B cell (primary cell): ENCODE data around the gene SARS2. TPM values are rescaled to one million over a fixed set of nuclear protein-coding genes. Genes with fewer than 3 reads are reported as not detected.

Experiments used
- ATAC-seq: fragments of 200-7000 bp; cut with Tn5 transposase; one replicate; pipeline ENCODE4 v1.10.0; 2021; ENCODE audit warnings: low read depth, mild to moderate bottlenecking, moderate number of reproducible peaks, moderate library complexity
- CTCF ChIA-PET: fragments of 350-600 bp; sonication (Branson Sonifier 250); formaldehyde crosslinking; loops from one replicate; lab custom pipeline; 2021; ENCODE audit warnings: antibody characterized with exemption, inconsistent platforms; lab: Charles Lee
- POLR2A ChIA-PET: fragments of 350-600 bp; sonication (Branson Sonifier 250); formaldehyde crosslinking; loops from one replicate; lab custom pipeline; 2021; ENCODE audit warnings: antibody characterized with exemption; lab: Charles Lee
- DNase-seq: peaks from one replicate; pipeline ENCODE4 v3.0.0; 2013
- H2AFZ ChIP-seq: 2 replicates; pipeline ENCODE4 v1.6.1; 2012; ENCODE audit warnings: mild to moderate bottlenecking, low read depth, low read length; ENCODE audit not compliant: insufficient read depth, poor library complexity, severe bottlenecking
- H3K27ac ChIP-seq, 2 donors: 1 replicate in 1 of 2; 2 replicates in 1 of 2; pipeline ENCODE4 v1.5.1; 2012 to 2013; ENCODE audit warnings: low read length in 2 of 2, mild to moderate bottlenecking in 2 of 2, moderate library complexity in 1 of 2
- H3K27me3 ChIP-seq, 4 experiments: fragments of 200-600 bp in 1 of 4; sonication (generic) in 1 of 4; replicated peaks in 1 of 4; 1 replicate in 2 of 4; 2 replicates in 2 of 4; pipeline versions ENCODE4 v1.6.1 to v1.7.0; 2013 to 2016; ENCODE audit warnings: low read length in 3 of 4, mild to moderate bottlenecking in 2 of 4, mixed read lengths in 1 of 4, moderate library complexity in 1 of 4; ENCODE audit not compliant: insufficient read depth in 4 of 4, control insufficient read depth in 3 of 4; ENCODE audit errors: control extremely low read depth in 1 of 4
- H3K36me3 ChIP-seq, 2 experiments: replicated peaks in 1 of 2; 1 replicate in 1 of 2; 2 replicates in 1 of 2; pipeline versions ENCODE4 v1.6.1 to v1.7.1; 2013; ENCODE audit warnings: low read length in 1 of 2; ENCODE audit not compliant: insufficient read depth in 2 of 2, control insufficient read depth in 1 of 2; ENCODE audit errors: control extremely low read depth in 1 of 2, extremely low read depth in 1 of 2
- H3K4me1 ChIP-seq, 2 donors: fragments of 200-600 bp in 1 of 2; sonication (generic) in 1 of 2; 1 replicate in 1 of 2; 2 replicates in 1 of 2; pipeline versions ENCODE4 v1.5.1 to v1.6.1; 2013 to 2017; ENCODE audit warnings: low read length in 2 of 2; ENCODE audit not compliant: control insufficient read depth in 2 of 2, insufficient read depth in 2 of 2
- H3K4me2 ChIP-seq: replicated peaks from 2 replicates; pipeline ENCODE3; 2012; ENCODE audit warnings: mild to moderate bottlenecking, low read depth, low read length; ENCODE audit not compliant: poor library complexity, severe bottlenecking
- H3K4me3 ChIP-seq, 5 experiments: fragments of 200-600 bp in 1 of 5; sonication (generic) in 1 of 5; 1 replicate in 3 of 5; 2 replicates in 2 of 5; pipeline versions ENCODE4 v1.5.1 to v1.7.0; 2011 to 2016; ENCODE audit warnings: low read length in 4 of 5, mild to moderate bottlenecking in 4 of 5, low read depth in 2 of 5, control low read depth in 1 of 5, moderate library complexity in 1 of 5; ENCODE audit not compliant: insufficient read depth in 1 of 5; ENCODE audit errors: control extremely low read depth in 1 of 5, extremely low read depth in 1 of 5
- H3K79me2 ChIP-seq: fragments of 200-600 bp; sonication (generic); one replicate; pipeline ENCODE4 v1.6.0; 2016; ENCODE audit warnings: low read length; ENCODE audit not compliant: control insufficient read depth, insufficient read depth
- H3K9ac ChIP-seq: fragments of 200-600 bp; sonication (generic); 2 replicates; pipeline ENCODE4 v1.6.1; 2017; ENCODE audit warnings: mild to moderate bottlenecking, low read length, moderate library complexity
- H3K9me3 ChIP-seq, 3 donors: one replicate each; pipeline versions ENCODE4 v1.6.1 to v1.7.1; 2013; ENCODE audit warnings: low read length in 2 of 3; ENCODE audit not compliant: control insufficient read depth in 2 of 3, insufficient read depth in 1 of 3; ENCODE audit errors: control extremely low read depth in 1 of 3
- H4K20me1 ChIP-seq: 2 replicates; pipeline ENCODE4 v1.6.0; 2012; ENCODE audit warnings: mild to moderate bottlenecking, low read length; ENCODE audit not compliant: insufficient read depth, control insufficient read depth, poor library complexity, severe bottlenecking
- H3K27ac Mint-ChIP-seq: one replicate; pipeline ENCODE4 v1.8.0; 2021; ENCODE audit warnings: mixed read lengths
- H3K27me3 Mint-ChIP-seq: one replicate; pipeline ENCODE4 v1.8.0; 2021; ENCODE audit warnings: mixed read lengths
- H3K4me1 Mint-ChIP-seq: one replicate; pipeline ENCODE4 v1.8.0; 2021; ENCODE audit warnings: mixed read lengths
- H3K4me3 Mint-ChIP-seq: one replicate; pipeline ENCODE4 v1.8.0; 2021; ENCODE audit warnings: mixed read lengths
- H3K9me3 Mint-ChIP-seq: one replicate; pipeline ENCODE4 v1.8.0; 2022; ENCODE audit warnings: mixed read lengths; ENCODE audit not compliant: insufficient read depth
- CTCF ChIP-seq: fragments of 200-600 bp; IDR thresholded peaks from one replicate; pipeline ENCODE4 v1.8.0; 2022; ENCODE audit warnings: antibody characterized with exemption, mild to moderate bottlenecking
- EZH2 ChIP-seq: IDR thresholded peaks from 2 replicates; pipeline ENCODE4 v1.6.1; 2012; ENCODE audit warnings: borderline replicate concordance, low read depth, mild to moderate bottlenecking, moderate library complexity, low read length; ENCODE audit not compliant: insufficient read depth, poor library complexity, severe bottlenecking
- WGBS: methylation state at CpG from one replicate; pipeline ENCODE4 v1.1.5; 2013; ENCODE audit warnings: missing lambda C conversion rate; ENCODE audit not compliant: insufficient coverage; 5-methylcytosine and 5-hydroxymethylcytosine counted together
- intact Hi-C: fragments of 100-400 bp; cut with micrococcal nuclease; formaldehyde crosslinking; loops from one replicate; pipeline ENCODE4 v1.10.0; 2022
- polyA plus RNA-seq: library from polyadenylated mRNA; depleted of rRNA; stranded (reverse); fragments of >200 nt; gene quantifications from 2 replicates; pipeline ENCODE4 v1.2.3, GENCODE V29; 2012
- total RNA-seq, 2 donors: library from RNA; stranded (reverse); fragments of 120-200 nt in 1 of 2; gene quantifications; 1 replicate in 1 of 2; 2 replicates in 1 of 2; pipeline versions ENCODE4 v1.2.3 to v1.2.4, GENCODE V29; 2013 to 2022

Gene SARS2
- total and polyA plus RNA-seq, 2 donors (not counting 1 experiment from before 2014, with no cell fraction given) = 38.1 to 65.9 TPM

GRCh38 chr19:38900743-38901190 lies 29.8 kb downstream of the SARS2 start:
- intact Hi-C loops = no loop called here
- TF ChIP-seq CTCF (no peak), EZH2 (no peak)
- DNase-seq = no peak
- CTCF ChIA-PET = interaction anchor here (0.5 to 2.5 kb wide), 8 partner anchors 13 to 498 kb away, joined by 3 to 29 read pairs (median 4); partner anchors contain the start of genes ECH1, FAM98C, MRPS12 and SARS2
- H3K4me1 Mint-ChIP-seq = peaks cover 35% of the 10 kb centered on the region
- peak overlapping the region; percentile 94 for H3K9ac ChIP-seq
- H3K27me3 ChIP-seq = no peaks in the 10 kb centered on the region
- peaks cover 11% of the 10 kb centered on the region for H4K20me1 ChIP-seq
- H3K27ac Mint-ChIP-seq = peak overlapping the region; percentile 44
- H3K4me3 ChIP-seq = peak overlapping the region in 2 of 5 experiments; percentile 94 to 95
- no peaks in the 10 kb centered on the region for H3K27me3 Mint-ChIP-seq
- POLR2A ChIA-PET = interaction anchor here (0.6 to 1.9 kb wide), 5 partner anchors 49 to 282 kb away, joined by 3 to 13 read pairs (median 7); partner anchors contain the start of genes EIF3K and MAP4K1
- H3K4me2 ChIP-seq = peak overlapping the region; percentile 83
- H3K9me3 ChIP-seq = peaks cover 0 to 4% (median 0%) of the 10 kb centered on the region in 3 donors
- peaks cover 0 to 17% of the 10 kb centered on the region in 2 experiments for H3K36me3 ChIP-seq
- 67% methylated on average over 1 of the region's 3 CpGs for WGBS
- no peak overlapping the region for H2AFZ ChIP-seq
- H3K79me2 ChIP-seq = peaks cover 91% of the 10 kb centered on the region
- H3K4me1 ChIP-seq = peaks cover 20 to 28% of the 10 kb centered on the region in 2 donors
- peak overlapping the region; percentile 78 for H3K4me3 Mint-ChIP-seq
- peak overlapping the region; percentile 89 to 99 for H3K27ac ChIP-seq
- ATAC-seq = no peak
- no peaks in the 10 kb centered on the region for H3K9me3 Mint-ChIP-seq

GRCh38 chr19:38900202-38900629 lies 30.3 kb downstream of the SARS2 start:
- peak overlapping the region; percentile 69 for H2AFZ ChIP-seq
- no peak for DNase-seq
- H3K27me3 ChIP-seq = no peaks in the 10 kb centered on the region
- ChIA-PET CTCF (interaction anchor here (0.5 to 2.5 kb wide), 10 partner anchors 12 to 498 kb away, joined by 3 to 29 read pairs (median 4); partner anchors contain the start of genes ECH1, FAM98C, MRPS12 and SARS2), POLR2A (interaction anchor here (0.5 to 1.9 kb wide), 9 partner anchors 30 to 282 kb away, joined by 3 to 13 read pairs (median 6); partner anchors contain the start of genes EIF3K, MAP4K1, MRPS12 and SARS2)
- Mint-ChIP-seq H3K4me3 (peak overlapping the region; percentile 96), H3K4me1 (peaks cover 35% of the 10 kb centered on the region), H3K27me3 (no peaks in the 10 kb centered on the region), H3K9me3 (no peaks in the 10 kb centered on the region), H3K27ac (peak overlapping the region; percentile 94)
- no peak for ATAC-seq
- peaks cover 0 to 4% (median 0%) of the 10 kb centered on the region in 3 donors for H3K9me3 ChIP-seq
- intact Hi-C loops = no loop called here
- peak overlapping the region; percentile 83 for H3K4me2 ChIP-seq
- H3K4me3 ChIP-seq = peak overlapping the region; percentile 85 to 95 (median 92)
- peak overlapping the region; percentile 94 for H3K9ac ChIP-seq
- peaks cover 0 to 12% of the 10 kb centered on the region in 2 experiments for H3K36me3 ChIP-seq
- 0% methylated on average over 6 of the region's 8 CpGs for WGBS
- peak overlapping the region; percentile 89 to 99 for H3K27ac ChIP-seq
- TF ChIP-seq CTCF = no peak
- no peak for TF ChIP-seq EZH2
- peaks cover 20 to 28% of the 10 kb centered on the region in 2 donors for H3K4me1 ChIP-seq
- H3K79me2 ChIP-seq = peaks cover 90% of the 10 kb centered on the region
- H4K20me1 ChIP-seq = peaks cover 5% of the 10 kb centered on the region
